NK-92 treated with Interleukin-12 subunit alpha and Interleukin-12 subunit beta, amount 100 ng/mL, for 24 hours (cell line): ENCODE results near the gene RBFOX1.

Experiments used
- DNase-seq: peaks from one replicate; lab custom pipeline; 2025; lab: John Stamatoyannopoulos, UW

RBFOX1 gene

GRCh38 chr16:7334801-7335560 lies 2.3 kb downstream of the RBFOX1 start:
- DNase-seq, result no peak

- DNase-seq, result no peak
These were observed 3.5 kb downstream of the RBFOX1 start for GRCh38 chr16:7335991-7336634.

- no peak for DNase-seq
These were observed 4.1 kb downstream of the RBFOX1 start for GRCh38 chr16:7336742-7337141.

- DNase-seq, result no peak
These were observed 6.2 kb downstream of the RBFOX1 start for GRCh38 chr16:7338826-7339225.

- DNase-seq, result no peak
These were observed 7.1 kb downstream of the RBFOX1 start for GRCh38 chr16:7339700-7340099.

GRCh38 chr16:7340938-7341337 lies 8.3 kb downstream of the RBFOX1 start:
- DNase-seq, result no peak

GRCh38 chr16:7342598-7342997 lies 10.0 kb downstream of the RBFOX1 start:
- DNase-seq, result no peak

- DNase-seq, result no peak
These were observed 10.6 kb downstream of the RBFOX1 start for GRCh38 chr16:7343243-7343642.

GRCh38 chr16:7344830-7345780 lies 12.5 kb downstream of the RBFOX1 start:
- DNase-seq, result no peak

- DNase-seq, result no peak
These were observed 18.2 kb downstream of the RBFOX1 start for GRCh38 chr16:7350806-7351205.

GRCh38 chr16:7351610-7352510 lies 19.2 kb downstream of the RBFOX1 start:
- no peak for DNase-seq

- DNase-seq, result no peak
These were observed 23.1 kb downstream of the RBFOX1 start for GRCh38 chr16:7355758-7356157.

- DNase-seq, result no peak
These were observed 28.9 kb downstream of the RBFOX1 start for GRCh38 chr16:7361416-7362129.

GRCh38 chr16:7362231-7362630 lies 29.6 kb downstream of the RBFOX1 start:
- DNase-seq, result no peak

GRCh38 chr16:7363422-7364417 lies 31.1 kb downstream of the RBFOX1 start:
- DNase-seq, result no peak

GRCh38 chr16:7366041-7366440 lies 33.4 kb downstream of the RBFOX1 start:
- DNase-seq, result no peak

- no peak for DNase-seq
These were observed 34.6 kb downstream of the RBFOX1 start for GRCh38 chr16:7366993-7367880.

- DNase-seq, result no peak
These were observed 36.6 kb downstream of the RBFOX1 start for GRCh38 chr16:7369204-7369603.

GRCh38 chr16:7372095-7372494 lies 39.5 kb downstream of the RBFOX1 start:
- DNase-seq, result no peak
